CD14-positive monocyte (primary cell): ENCODE results near the gene ANKRD18B. TPM values are rescaled to one million over a fixed set of nuclear protein-coding genes. Genes with fewer than 3 reads are reported as not detected.
"Not testable (repeated sequence)": the region's sequence is repeated elsewhere in the genome, so short reads cannot be mapped to it uniquely, and the experiment has no call there.

Experiments
- DNase-seq, 3 donors: peaks; one replicate each; pipeline ENCODE4 v3.0.0-alpha.2; 2011 to 2022
- H2AFZ ChIP-seq: 2 replicates; pipeline ENCODE4 v1.6.0; 2012; ENCODE audit warnings: mild to moderate bottlenecking, low read depth, low read length, inconsistent platforms; ENCODE audit not compliant: insufficient read depth, poor library complexity, severe bottlenecking
- H3K27ac ChIP-seq, 2 donors: 1 replicate in 1 of 2; 2 replicates in 1 of 2; pipeline ENCODE4 v1.5.1; 2012 to 2013; ENCODE audit warnings: low read length in 2 of 2, control low read depth in 1 of 2, inconsistent platforms in 1 of 2, low read depth in 1 of 2, mild to moderate bottlenecking in 1 of 2
- H3K27me3 ChIP-seq, 2 donors: one replicate each; pipeline versions ENCODE4 v1.6.0 to v1.6.1; 2011 to 2013; ENCODE audit warnings: low read length in 2 of 2; ENCODE audit not compliant: control insufficient read depth in 2 of 2, insufficient read depth in 2 of 2
- H3K36me3 ChIP-seq, 2 donors: replicated peaks in 1 of 2; 1 replicate in 1 of 2; 2 replicates in 1 of 2; pipeline versions ENCODE4 v1.5.1 to v1.6.1; 2012 to 2013; ENCODE audit warnings: low read length in 2 of 2, control low read depth in 1 of 2, inconsistent platforms in 1 of 2, mild to moderate bottlenecking in 1 of 2; ENCODE audit not compliant: insufficient read depth in 2 of 2, control insufficient read depth in 1 of 2
- H3K4me1 ChIP-seq, 2 donors: 1 replicate in 1 of 2; 2 replicates in 1 of 2; pipeline versions ENCODE4 v1.5.1 to v1.6.1; 2012 to 2013; ENCODE audit warnings: low read length in 2 of 2, control low read depth in 1 of 2, inconsistent platforms in 1 of 2, mild to moderate bottlenecking in 1 of 2, moderate library complexity in 1 of 2; ENCODE audit not compliant: insufficient read depth in 2 of 2, control insufficient read depth in 1 of 2
- H3K4me2 ChIP-seq: replicated peaks from 2 replicates; pipeline ENCODE3; 2012; ENCODE audit warnings: low read length, moderate library complexity, mild to moderate bottlenecking; ENCODE audit not compliant: poor library complexity, severe bottlenecking; ENCODE audit errors: extremely low read depth
- H3K4me3 ChIP-seq, 3 experiments: fragments of 200-600 bp in 1 of 3; sonication (generic) in 1 of 3; replicated peaks in 1 of 3; 1 replicate in 2 of 3; 2 replicates in 1 of 3; pipeline ENCODE4 v1.5.1; 2011 to 2013; ENCODE audit warnings: low read length in 3 of 3, mild to moderate bottlenecking in 3 of 3, control low read depth in 2 of 3, low read depth in 2 of 3, inconsistent platforms in 1 of 3, moderate library complexity in 1 of 3
- H3K79me2 ChIP-seq: 2 replicates; pipeline ENCODE4 v1.6.0; 2012; ENCODE audit warnings: mild to moderate bottlenecking, control low read depth, inconsistent platforms, low read length, moderate library complexity; ENCODE audit not compliant: insufficient read depth
- H3K9ac ChIP-seq: 2 replicates; pipeline ENCODE4 v1.6.0; 2017; ENCODE audit warnings: low read length, mild to moderate bottlenecking; ENCODE audit not compliant: insufficient read depth, poor library complexity, severe bottlenecking
- H3K9me3 ChIP-seq, 2 donors: replicated peaks in 1 of 2; 1 replicate in 1 of 2; 2 replicates in 1 of 2; pipeline versions ENCODE4 v1.5.1 to v1.6.1; 2012 to 2013; ENCODE audit warnings: low read length in 2 of 2, control low read depth in 1 of 2; ENCODE audit not compliant: control insufficient read depth in 1 of 2, insufficient read depth in 1 of 2
- H4K20me1 ChIP-seq: 2 replicates; pipeline ENCODE4 v1.6.0; 2012; ENCODE audit warnings: mild to moderate bottlenecking, low read length, control low read depth, moderate library complexity; ENCODE audit not compliant: insufficient read depth
- H3K27ac Mint-ChIP-seq, 7 donors: one replicate each; pipeline ENCODE4 v1.8.0; 2020; ENCODE audit warnings: mild to moderate bottlenecking in 7 of 7, mixed read lengths in 7 of 7, moderate library complexity in 6 of 7, inconsistent platforms in 2 of 7
- H3K27me3 Mint-ChIP-seq, 3 donors: one replicate each; pipeline ENCODE4 v1.8.0; 2021 to 2022; ENCODE audit warnings: low read depth in 3 of 3, mild to moderate bottlenecking in 3 of 3, mixed read lengths in 3 of 3, moderate library complexity in 3 of 3, inconsistent platforms in 1 of 3
- H3K36me3 Mint-ChIP-seq, 2 donors: one replicate each; pipeline ENCODE4 v1.8.0; 2020; ENCODE audit warnings: mixed read lengths in 2 of 2, inconsistent platforms in 1 of 2, mild to moderate bottlenecking in 1 of 2
- H3K4me1 Mint-ChIP-seq: one replicate; pipeline ENCODE4 v1.8.0; 2020; ENCODE audit warnings: mild to moderate bottlenecking, mixed read lengths
- H3K4me3 Mint-ChIP-seq, 2 donors: one replicate each; pipeline ENCODE4 v1.8.0; 2020; ENCODE audit warnings: mild to moderate bottlenecking in 2 of 2, mixed read lengths in 2 of 2, moderate library complexity in 1 of 2
- H3K9me3 Mint-ChIP-seq, 7 donors: one replicate each; pipeline ENCODE4 v1.8.0; 2020 to 2022; ENCODE audit warnings: mixed read lengths in 7 of 7, mild to moderate bottlenecking in 6 of 7, moderate library complexity in 6 of 7, inconsistent platforms in 2 of 7
- WGBS: methylation state at CpG from one replicate; pipeline ENCODE4 v1.1.5; 2013; ENCODE audit warnings: missing lambda C conversion rate; ENCODE audit not compliant: insufficient coverage; 5-methylcytosine and 5-hydroxymethylcytosine counted together
- intact Hi-C, 2 donors: fragments of 100-400 bp; cut with micrococcal nuclease; formaldehyde crosslinking; loops; one replicate each; pipeline versions ENCODE4 v1.15.0 to v1.15.1; 2023
- polyA plus RNA-seq, 3 donors: library from polyadenylated mRNA; depleted of rRNA in 1 of 3; unstranded in 2 of 3; stranded (reverse) in 1 of 3; fragments of 300-500 nt in 2 of 3; fragments of >200 nt in 1 of 3; fragmentation: Illumina TruSeq in 2 of 3; gene quantifications; 1 replicate in 2 of 3; 2 replicates in 1 of 3; pipeline ENCODE4 v1.2.3, GENCODE V29; 2012 to 2021

Gene ANKRD18B
- polyA plus RNA-seq, 3 donors: not detected

DNA sequence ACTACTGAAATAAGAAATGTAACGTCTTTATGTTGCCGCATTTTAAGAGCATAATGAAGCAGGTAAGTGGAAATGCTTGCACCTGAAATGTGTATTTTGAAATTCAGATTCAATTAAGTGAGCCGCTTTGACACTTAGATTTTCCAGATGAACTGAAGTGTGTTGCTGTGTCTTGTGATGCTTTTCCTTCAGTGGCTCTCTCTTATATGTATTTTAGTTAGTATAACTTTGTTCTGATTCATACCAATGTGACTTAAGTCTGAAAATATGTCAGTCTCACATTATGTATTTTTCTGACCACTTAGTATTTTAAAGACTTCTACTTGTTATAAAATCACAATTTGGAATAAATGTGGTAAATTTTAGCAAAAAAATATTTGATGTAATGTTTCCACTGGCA, 25.4 kb downstream of the ANKRD18B start:
- H3K4me1 Mint-ChIP-seq, H3K27ac Mint-ChIP-seq, DNase-seq, H3K79me2 ChIP-seq, H4K20me1 ChIP-seq, H3K4me1 ChIP-seq, H3K4me2 ChIP-seq, H3K9me3 ChIP-seq, H3K4me3 Mint-ChIP-seq, intact Hi-C loops, H3K27ac ChIP-seq, H3K36me3 Mint-ChIP-seq, H3K4me3 ChIP-seq, H3K27me3 ChIP-seq, H2AFZ ChIP-seq, H3K9me3 Mint-ChIP-seq, H3K36me3 ChIP-seq, H3K9ac ChIP-seq: not testable (repeated sequence)
- WGBS: 100% methylated on average over 1 of the region's 3 CpGs
- H3K27me3 Mint-ChIP-seq: peaks cover 7 to 17% (median 13%) of the 10 kb centered on the region in 3 donors

DNA sequence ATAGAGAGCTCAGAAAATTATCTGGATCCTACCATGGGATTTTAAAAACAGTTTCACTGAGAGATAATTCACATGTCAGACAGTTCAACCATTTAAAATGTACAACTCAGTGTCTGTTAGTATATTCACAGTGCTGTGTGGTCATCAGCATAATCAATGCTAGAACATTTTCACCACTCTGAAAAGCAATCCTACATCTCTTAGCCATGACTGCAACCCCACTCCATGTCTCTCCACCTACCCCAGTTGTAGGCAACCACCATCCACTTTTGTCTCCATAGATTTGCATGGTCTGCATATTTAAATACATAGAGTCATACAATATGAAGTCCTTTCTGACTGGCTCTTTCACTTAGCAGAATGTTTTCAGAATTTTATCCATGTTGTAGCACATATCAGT, 27.1 kb downstream of the ANKRD18B start:
- H3K9ac ChIP-seq, H3K36me3 Mint-ChIP-seq, H3K79me2 ChIP-seq, H3K27ac ChIP-seq, H3K4me1 Mint-ChIP-seq, H3K9me3 Mint-ChIP-seq, H3K9me3 ChIP-seq, H2AFZ ChIP-seq, DNase-seq, intact Hi-C loops, H4K20me1 ChIP-seq, H3K4me1 ChIP-seq, H3K4me3 Mint-ChIP-seq, H3K27ac Mint-ChIP-seq, H3K27me3 ChIP-seq, H3K36me3 ChIP-seq, H3K4me3 ChIP-seq, H3K4me2 ChIP-seq: not testable (repeated sequence)
- H3K27me3 Mint-ChIP-seq: peaks cover 5 to 14% (median 8%) of the 10 kb centered on the region in 3 donors

DNA sequence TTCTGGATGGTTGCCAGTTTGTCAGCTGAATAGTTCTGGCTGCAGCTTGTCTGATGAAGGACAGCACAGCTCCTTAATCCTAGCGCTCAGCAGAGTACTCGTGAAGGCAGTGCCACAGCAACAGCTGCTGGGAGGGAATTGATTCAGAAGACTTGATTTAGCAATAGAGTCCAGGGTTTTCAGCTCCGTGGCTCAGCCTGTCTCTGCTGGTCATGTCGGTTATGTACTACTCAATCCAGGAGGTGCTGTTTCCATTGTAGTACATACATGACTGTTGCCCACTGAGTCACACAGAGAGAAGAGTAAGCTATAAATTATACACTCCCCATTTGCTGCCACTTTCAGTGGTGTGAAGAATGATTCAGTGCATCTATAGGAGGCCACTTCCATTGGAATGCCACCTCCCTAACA, 28.3 kb downstream of the ANKRD18B start:
- intact Hi-C loops: not testable (repeated sequence)

DNA sequence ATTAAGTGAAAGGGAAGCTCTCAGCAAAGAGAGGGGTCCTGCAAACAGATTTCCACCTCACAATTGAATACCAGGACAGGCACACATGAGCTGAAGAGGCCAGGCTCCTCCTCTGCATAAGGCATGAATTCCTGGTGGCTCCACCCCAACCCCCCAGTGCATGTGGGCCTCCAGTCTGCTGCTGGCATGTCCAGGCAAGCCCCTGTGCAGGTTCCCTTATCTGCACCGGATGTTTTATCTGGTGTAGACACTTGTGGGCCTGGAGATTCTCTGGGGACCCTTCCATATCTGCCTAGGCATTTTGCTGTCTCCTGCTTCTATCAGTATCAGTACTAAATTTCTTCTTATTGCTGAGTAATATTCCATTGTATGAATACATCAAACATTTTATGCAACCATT, 36.2 kb downstream of the ANKRD18B start:
- H3K36me3 Mint-ChIP-seq, H3K9ac ChIP-seq, DNase-seq, intact Hi-C loops, H3K79me2 ChIP-seq, H2AFZ ChIP-seq, H3K27ac Mint-ChIP-seq, H3K4me3 Mint-ChIP-seq, H3K27me3 Mint-ChIP-seq, H3K27me3 ChIP-seq, H3K4me2 ChIP-seq, H4K20me1 ChIP-seq, H3K4me1 ChIP-seq, H3K9me3 ChIP-seq, H3K9me3 Mint-ChIP-seq, H3K4me1 Mint-ChIP-seq, H3K27ac ChIP-seq, H3K36me3 ChIP-seq, H3K4me3 ChIP-seq: not testable (repeated sequence)
- no CpG with 5 or more reads among the region's 1 CpG for WGBS

More for the DNA sequence above, 28.3 kb downstream of the ANKRD18B start:
- H3K4me2 ChIP-seq, H3K36me3 ChIP-seq, H3K79me2 ChIP-seq, H3K27ac ChIP-seq, H3K27ac Mint-ChIP-seq, H3K9ac ChIP-seq, H3K9me3 Mint-ChIP-seq, H4K20me1 ChIP-seq, H3K4me3 Mint-ChIP-seq, H3K9me3 ChIP-seq, H3K4me3 ChIP-seq, H3K4me1 Mint-ChIP-seq, H3K27me3 ChIP-seq, H3K4me1 ChIP-seq, H3K36me3 Mint-ChIP-seq, H2AFZ ChIP-seq, DNase-seq: not testable (repeated sequence)
- WGBS: no CpG with 5 or more reads among the region's 4 CpGs
- H3K27me3 Mint-ChIP-seq: peaks cover 5 to 13% (median 8%) of the 10 kb centered on the region in 3 donors
